DND-41 (cell line): ENCODE measurements around the gene NAGPA.

Experiments
- EZH2 ChIP-seq: IDR thresholded peaks from 3 replicates; pipeline ENCODE4 v1.6.1; 2012; ENCODE audit warnings: borderline replicate concordance, low read depth, mild to moderate bottlenecking, moderate library complexity, low read length, inconsistent platforms; ENCODE audit not compliant: severe bottlenecking
- TF ChIP-seq, protein P1 (sequence below): IDR thresholded peaks from 2 replicates; pipeline ENCODE4 v1.5.1; 2012; ENCODE audit warnings: borderline replicate concordance, low read length, moderate library complexity, mild to moderate bottlenecking; ENCODE audit not compliant: poor library complexity, severe bottlenecking; ENCODE audit errors: extremely low read depth

GRCh38 chr16:5034167-5034523 is 410 bp upstream of the NAGPA start:
- TF ChIP-seq EZH2 = no peak
- TF ChIP-seq, protein P1, sequence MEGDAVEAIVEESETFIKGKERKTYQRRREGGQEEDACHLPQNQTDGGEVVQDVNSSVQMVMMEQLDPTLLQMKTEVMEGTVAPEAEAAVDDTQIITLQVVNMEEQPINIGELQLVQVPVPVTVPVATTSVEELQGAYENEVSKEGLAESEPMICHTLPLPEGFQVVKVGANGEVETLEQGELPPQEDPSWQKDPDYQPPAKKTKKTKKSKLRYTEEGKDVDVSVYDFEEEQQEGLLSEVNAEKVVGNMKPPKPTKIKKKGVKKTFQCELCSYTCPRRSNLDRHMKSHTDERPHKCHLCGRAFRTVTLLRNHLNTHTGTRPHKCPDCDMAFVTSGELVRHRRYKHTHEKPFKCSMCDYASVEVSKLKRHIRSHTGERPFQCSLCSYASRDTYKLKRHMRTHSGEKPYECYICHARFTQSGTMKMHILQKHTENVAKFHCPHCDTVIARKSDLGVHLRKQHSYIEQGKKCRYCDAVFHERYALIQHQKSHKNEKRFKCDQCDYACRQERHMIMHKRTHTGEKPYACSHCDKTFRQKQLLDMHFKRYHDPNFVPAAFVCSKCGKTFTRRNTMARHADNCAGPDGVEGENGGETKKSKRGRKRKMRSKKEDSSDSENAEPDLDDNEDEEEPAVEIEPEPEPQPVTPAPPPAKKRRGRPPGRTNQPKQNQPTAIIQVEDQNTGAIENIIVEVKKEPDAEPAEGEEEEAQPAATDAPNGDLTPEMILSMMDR = no peak
